GM12865 (cell line): ENCODE results near the gene NAT8L.

Experiments
- DNase-seq: peaks from one replicate; pipeline ENCODE4 v3.0.0; 2010; ENCODE audit warnings: low read depth
- H3K4me3 ChIP-seq: 2 replicates; pipeline ENCODE4 v1.5.1; 2011; ENCODE audit warnings: mild to moderate bottlenecking, low read depth, low read length, control low read depth
- TF ChIP-seq, protein P1 (sequence below): IDR thresholded peaks from 2 replicates; pipeline ENCODE4 v1.5.1; 2011; ENCODE audit warnings: low read length, control low read depth, low read depth, inconsistent platforms; ENCODE audit not compliant: insufficient read depth; ENCODE audit errors: missing control alignments

Gene NAT8L

DNA sequence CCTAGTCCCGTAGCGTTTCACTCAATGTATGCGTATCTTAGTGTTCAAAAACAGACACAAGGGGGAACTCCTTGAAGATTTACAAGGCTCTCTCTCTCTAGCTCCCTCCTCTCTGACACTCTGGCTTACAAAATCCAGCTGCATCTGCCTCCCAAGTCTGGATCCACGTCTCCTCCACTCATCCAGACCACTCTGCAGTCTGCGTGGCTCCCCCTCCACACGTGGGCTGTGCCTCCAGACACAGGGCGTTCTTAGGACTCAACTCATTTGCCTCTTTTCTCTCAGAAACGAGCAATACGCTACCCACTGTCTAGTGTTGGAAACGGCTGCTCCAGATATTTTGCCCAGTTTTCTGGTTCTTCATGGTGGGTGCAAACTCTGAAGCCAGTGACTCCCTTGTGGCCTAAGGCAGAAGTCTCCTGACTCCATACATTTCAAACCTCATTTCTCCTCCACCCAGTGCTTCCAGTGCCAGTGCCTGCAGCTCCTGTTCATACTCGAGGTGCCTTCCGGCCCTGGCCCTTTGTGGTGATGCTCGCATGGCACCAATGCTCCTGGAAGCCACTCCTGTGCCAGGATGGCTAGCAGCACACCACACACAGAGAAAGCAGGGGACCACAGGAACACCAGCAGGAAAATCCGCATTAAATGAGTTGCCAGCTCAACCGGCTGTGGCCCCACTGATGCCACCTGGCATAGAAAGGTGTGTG lies 24.1 kb downstream of the NAT8L start:
- TF ChIP-seq, protein P1, sequence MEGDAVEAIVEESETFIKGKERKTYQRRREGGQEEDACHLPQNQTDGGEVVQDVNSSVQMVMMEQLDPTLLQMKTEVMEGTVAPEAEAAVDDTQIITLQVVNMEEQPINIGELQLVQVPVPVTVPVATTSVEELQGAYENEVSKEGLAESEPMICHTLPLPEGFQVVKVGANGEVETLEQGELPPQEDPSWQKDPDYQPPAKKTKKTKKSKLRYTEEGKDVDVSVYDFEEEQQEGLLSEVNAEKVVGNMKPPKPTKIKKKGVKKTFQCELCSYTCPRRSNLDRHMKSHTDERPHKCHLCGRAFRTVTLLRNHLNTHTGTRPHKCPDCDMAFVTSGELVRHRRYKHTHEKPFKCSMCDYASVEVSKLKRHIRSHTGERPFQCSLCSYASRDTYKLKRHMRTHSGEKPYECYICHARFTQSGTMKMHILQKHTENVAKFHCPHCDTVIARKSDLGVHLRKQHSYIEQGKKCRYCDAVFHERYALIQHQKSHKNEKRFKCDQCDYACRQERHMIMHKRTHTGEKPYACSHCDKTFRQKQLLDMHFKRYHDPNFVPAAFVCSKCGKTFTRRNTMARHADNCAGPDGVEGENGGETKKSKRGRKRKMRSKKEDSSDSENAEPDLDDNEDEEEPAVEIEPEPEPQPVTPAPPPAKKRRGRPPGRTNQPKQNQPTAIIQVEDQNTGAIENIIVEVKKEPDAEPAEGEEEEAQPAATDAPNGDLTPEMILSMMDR = no peak
- no peak for DNase-seq
- no peak overlapping the region for H3K4me3 ChIP-seq

DNA sequence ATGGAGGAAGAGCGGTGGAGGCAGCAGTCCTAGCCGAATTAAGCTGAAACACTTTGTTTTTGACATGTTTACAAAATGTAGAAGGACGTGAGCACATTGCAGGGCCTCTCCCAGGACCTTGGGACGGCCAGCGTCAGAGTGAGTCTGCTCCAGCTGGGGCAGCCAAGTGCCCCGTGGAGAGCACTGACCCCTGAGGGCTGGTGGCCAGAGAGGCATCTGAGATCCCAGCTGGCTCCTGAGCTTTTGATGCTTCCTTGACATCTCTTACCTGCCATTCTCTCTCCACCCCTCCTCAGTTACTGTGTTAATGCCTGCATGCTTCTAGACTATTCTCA lies 24.7 kb downstream of the NAT8L start:
- no peak for DNase-seq
- TF ChIP-seq, protein P1 = no peak
- no peak overlapping the region for H3K4me3 ChIP-seq

DNA sequence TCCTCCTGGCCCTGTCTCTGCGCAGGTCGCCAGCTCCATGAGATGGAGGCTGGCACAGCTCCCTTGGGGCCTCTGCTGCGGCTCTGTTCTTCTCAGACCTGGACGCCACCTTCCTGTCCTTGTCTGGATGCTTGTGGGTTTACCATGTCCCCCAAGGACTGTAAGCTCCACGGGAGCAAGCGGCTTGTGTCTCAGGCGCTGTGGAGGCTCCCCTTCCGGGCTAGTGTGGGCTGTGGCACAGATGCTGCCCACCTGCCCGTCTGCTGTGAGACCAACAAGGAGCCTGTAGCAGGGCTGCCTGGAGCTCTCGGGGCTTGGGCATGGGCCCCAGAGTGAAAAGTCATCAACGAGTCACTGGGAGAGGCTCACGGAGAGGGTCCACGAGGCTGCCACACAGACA lies 25.2 kb downstream of the NAT8L start:
- no peak overlapping the region for H3K4me3 ChIP-seq
- TF ChIP-seq, protein P1 = no peak
- no peak for DNase-seq

DNA sequence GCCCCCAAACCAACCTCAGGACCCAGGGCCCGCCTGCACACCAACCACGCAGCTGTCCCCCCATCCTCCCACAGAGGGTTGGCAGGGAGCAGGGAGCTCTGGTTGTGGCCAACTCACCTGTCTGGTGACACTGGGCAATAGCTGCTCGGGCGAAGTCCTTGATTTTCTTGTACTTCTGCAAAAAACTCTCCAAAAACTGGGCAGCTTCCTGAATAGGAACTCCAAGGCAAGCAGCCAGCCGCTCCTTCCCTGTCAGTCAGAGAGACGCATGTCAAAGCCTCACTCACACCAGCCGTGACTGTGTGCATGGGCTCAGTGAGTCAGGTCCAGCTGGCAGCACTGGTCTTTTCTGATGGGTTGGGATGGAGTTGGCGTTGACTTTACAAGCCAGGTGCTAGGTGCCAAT lies 26.4 kb downstream of the NAT8L start:
- H3K4me3 ChIP-seq = no peak overlapping the region
- TF ChIP-seq, protein P1 = no peak
- no peak for DNase-seq

DNA sequence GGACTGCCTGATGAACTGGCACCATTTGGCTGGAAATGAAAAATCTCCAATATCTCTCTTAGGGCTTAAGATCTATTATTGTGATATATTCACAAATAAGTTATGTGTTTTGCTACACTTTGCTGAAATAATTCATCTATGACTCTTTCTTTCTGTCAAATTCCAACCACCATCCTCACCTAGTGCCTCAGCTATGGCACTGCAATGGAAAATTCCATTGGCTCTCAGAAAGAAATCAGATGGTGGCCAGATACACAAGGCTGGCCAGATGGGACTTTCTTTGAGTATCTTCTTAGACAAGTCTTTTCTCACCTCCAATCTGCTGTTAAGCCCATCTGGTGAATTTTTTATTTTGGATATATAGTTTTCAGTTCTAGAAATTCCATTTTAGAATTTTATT lies 28.0 kb downstream of the NAT8L start:
- no peak for DNase-seq
- H3K4me3 ChIP-seq = no peak overlapping the region
- TF ChIP-seq, protein P1 = no peak

DNA sequence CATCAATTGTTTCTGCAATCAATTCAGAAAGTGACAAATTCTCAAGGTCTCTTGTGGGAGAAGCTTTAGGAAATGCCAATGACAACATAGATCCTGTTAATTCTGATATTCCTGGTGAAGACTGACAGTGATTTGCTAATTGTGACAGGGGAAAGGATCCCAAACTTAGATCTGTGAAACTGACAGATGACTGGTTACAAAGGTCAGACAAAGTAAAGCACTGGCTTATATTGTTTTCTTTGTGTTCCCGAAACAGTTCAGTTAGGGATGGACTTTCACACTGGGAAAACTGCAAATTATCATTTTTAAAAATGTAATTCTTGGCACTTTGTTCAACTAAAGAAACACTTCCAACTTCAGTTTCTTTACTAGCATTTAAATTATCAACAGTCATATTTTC lies 30.1 kb downstream of the NAT8L start:
- H3K4me3 ChIP-seq = no peak overlapping the region
- TF ChIP-seq, protein P1 = no peak
- no peak for DNase-seq

DNA sequence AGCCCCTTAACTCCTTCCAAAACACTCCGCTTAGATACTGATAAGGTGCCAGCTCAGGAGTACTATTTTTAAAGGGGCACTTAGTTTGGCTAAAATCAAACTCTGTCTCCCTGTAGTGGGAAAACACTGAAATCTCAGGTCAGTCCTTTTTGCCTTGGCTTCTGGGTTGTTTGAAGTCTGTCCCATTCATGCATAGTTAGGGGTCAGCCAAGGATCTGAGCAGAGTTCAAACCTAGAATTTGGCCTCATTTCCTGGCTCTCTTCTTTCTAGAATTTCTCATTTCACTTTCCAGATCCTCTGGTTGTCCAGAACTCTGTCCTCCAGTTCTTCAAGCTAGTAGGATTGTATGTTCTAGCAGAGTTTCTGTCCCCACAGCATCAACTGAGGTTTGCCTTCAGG lies 31.5 kb downstream of the NAT8L start:
- H3K4me3 ChIP-seq = no peak overlapping the region
- TF ChIP-seq, protein P1 = no peak
- DNase-seq = no peak
